ENCODE data around the gene ALCAM. TPM values are rescaled to one million over a fixed set of nuclear protein-coding genes. Genes with fewer than 3 reads are reported as not detected.

ALCAM gene
- total RNA-seq, 4 donors from 2014 or later, result 16.8 to 62.0 (median 27.5) TPM

DNA sequence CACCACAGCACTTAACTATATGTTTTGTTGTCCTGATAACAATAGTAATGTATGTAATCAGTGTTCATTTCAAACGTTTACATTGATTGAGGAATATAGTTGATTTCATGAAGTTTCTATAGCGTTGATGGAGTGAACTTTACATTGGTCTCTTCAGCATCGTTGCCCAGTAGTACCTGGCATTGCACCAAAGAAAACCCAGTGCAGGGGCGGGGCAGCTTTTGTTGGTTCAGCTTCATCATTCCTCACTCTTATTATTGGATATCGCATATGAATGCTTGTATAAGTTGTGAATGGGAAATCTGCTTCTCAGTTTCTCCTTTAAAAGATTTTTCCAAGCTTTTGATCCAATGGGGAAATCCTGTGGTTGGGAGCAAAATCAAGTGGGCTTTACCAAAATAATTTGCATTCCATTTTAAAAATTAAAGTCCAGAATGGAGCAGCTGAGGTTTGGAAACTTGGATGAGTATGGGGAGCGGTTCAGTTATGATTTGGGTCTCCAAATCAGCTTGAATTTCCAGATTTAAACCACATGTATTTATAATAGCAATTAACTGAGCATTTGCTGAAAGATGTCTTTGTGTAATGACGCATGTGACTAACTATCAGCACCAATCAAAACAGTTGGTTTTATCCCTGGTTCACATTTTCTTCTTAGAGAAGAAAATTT is 213.7 kb downstream of the ALCAM start:
- Histone ChIP-seq H3K36me3 (no peaks in the 10 kb centered on the region), H3K4me3 (no peak overlapping the region), H3K4me1 (no peaks in the 10 kb centered on the region), H3K9me3 (no peaks in the 10 kb centered on the region), H3K27ac (no peak overlapping the region), H3K27me3 (no peaks in the 10 kb centered on the region)
- no peak for ATAC-seq
- whole genome bisulfite sequencing, 2 donors (ENCODE audit: low coverage in 1 of 2), result 61 to 87% methylated on average over 6 to 7 of the region's 7 CpGs
- TF ChIP-seq, protein P1, sequence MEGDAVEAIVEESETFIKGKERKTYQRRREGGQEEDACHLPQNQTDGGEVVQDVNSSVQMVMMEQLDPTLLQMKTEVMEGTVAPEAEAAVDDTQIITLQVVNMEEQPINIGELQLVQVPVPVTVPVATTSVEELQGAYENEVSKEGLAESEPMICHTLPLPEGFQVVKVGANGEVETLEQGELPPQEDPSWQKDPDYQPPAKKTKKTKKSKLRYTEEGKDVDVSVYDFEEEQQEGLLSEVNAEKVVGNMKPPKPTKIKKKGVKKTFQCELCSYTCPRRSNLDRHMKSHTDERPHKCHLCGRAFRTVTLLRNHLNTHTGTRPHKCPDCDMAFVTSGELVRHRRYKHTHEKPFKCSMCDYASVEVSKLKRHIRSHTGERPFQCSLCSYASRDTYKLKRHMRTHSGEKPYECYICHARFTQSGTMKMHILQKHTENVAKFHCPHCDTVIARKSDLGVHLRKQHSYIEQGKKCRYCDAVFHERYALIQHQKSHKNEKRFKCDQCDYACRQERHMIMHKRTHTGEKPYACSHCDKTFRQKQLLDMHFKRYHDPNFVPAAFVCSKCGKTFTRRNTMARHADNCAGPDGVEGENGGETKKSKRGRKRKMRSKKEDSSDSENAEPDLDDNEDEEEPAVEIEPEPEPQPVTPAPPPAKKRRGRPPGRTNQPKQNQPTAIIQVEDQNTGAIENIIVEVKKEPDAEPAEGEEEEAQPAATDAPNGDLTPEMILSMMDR (IDR thresholded peaks at IDR 0.05), result no peak
- TF ChIP-seq EP300 (IDR thresholded peaks at IDR 0.05), result no peak
- no peak for TF ChIP-seq POLR2AphosphoS5 (IDR thresholded peaks at IDR 0.05)
- TF ChIP-seq POLR2A (IDR thresholded peaks at IDR 0.05), result no peak

DNA sequence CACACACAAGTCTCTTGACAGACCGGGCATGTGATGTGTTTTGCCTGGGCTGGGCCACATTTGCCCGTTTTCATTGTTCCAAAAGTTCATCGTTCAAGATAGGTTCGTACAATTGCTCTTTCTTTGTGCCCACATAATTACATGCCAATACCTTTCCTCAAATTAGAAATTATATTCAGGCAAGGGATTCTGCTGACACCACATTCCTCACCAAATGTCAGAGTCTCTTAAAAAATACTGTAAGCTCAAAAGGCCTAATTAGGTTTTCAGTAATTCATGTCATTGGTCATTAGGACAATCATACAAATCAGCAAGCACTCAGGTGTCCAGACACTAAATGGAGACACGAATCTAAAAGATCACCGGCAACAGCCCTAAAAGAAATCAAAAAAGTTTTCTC is 215.3 kb downstream of the ALCAM start:
- Histone ChIP-seq H3K4me1 (no peaks in the 10 kb centered on the region), H3K9me3 (no peaks in the 10 kb centered on the region), H3K36me3 (no peaks in the 10 kb centered on the region), H3K4me3 (no peak overlapping the region), H3K27me3 (no peaks in the 10 kb centered on the region), H3K27ac (no peak overlapping the region)
- 87 to 89% methylated on average over 4 to 6 of the region's 6 CpGs for WGBS, 2 donors (ENCODE audit: low coverage in 1 of 2)
- TF ChIP-seq, protein P1 (IDR thresholded peaks at IDR 0.05), result no peak
- TF ChIP-seq EP300 (IDR thresholded peaks at IDR 0.05) (no peak), POLR2A (IDR thresholded peaks at IDR 0.05) (no peak), POLR2AphosphoS5 (IDR thresholded peaks at IDR 0.05) (no peak)
- ATAC-seq, result no peak

DNA sequence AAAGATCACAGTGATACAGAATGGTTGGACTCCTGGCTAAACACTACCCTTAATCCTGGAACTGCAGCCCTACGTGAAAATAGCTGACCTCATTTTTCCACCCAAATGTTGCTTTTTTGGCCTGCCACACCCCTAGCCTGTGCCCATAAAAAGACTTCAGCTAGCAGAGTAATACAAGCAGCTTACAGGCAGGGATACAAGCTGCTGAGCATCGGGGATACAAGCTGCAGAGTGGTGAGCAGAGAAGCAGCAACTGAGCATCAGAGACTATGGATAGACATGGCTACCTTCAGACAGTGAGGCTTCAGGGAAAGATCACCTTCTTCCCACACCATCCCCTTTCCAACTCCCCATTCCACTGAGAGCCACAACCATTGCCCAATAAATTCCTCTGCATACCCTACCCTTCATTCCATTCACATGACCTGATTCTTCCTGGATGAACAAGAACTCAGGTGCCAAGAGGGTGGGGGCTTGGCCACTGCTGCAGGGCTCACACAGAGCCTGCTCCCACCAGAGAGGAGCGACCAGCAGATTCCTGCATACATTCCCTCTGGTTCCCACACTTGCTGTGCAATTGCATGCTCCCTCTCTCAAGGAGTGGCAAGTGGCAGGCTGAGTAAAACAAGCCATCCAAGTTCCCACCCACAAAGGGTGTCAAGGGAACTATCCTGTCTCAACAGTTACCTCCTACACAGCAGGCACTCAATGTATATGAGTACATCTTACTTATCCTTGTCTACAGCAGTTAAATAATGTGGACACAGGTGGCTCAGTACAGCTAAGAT is 217.5 kb downstream of the ALCAM start:
- WGBS, 2 donors (ENCODE audit: low coverage in 1 of 2), result 44 to 95% methylated on average over 1 to 2 of the region's 3 CpGs
- no peaks in the 10 kb centered on the region for H3K27me3 ChIP-seq
- no peak overlapping the region for H3K27ac ChIP-seq
- no peak overlapping the region for H3K4me3 ChIP-seq
- no peak for ATAC-seq
- no peaks in the 10 kb centered on the region for H3K36me3 ChIP-seq
- TF ChIP-seq POLR2AphosphoS5 (IDR thresholded peaks at IDR 0.05) (no peak), EP300 (IDR thresholded peaks at IDR 0.05) (no peak), POLR2A (IDR thresholded peaks at IDR 0.05) (no peak)
- TF ChIP-seq, protein P1 (IDR thresholded peaks at IDR 0.05), result no peak
- no peaks in the 10 kb centered on the region for H3K9me3 ChIP-seq
- H3K4me1 ChIP-seq, result no peaks in the 10 kb centered on the region

DNA sequence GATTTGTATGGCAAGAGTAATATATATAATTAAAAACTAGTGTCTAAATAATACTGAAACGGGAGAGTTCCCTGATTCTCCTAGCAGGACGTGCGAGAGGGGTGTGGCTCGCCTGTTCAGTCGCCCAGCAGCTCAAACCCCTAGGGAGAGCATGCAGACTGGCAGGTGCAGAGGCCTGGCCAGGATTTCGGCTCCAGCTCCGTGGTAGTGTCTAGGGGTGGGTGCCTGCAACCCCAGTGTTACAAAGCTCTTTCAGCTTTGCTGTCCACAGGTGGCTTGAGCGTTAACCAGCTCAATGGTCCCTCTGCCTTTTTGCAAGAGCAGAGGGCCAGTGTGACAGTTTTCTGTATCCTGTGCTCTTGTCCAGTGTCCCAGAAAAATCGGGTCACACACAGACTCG is 226.6 kb downstream of the ALCAM start:
- Histone ChIP-seq H3K36me3 (no peaks in the 10 kb centered on the region), H3K4me3 (no peak overlapping the region), H3K9me3 (no peaks in the 10 kb centered on the region), H3K4me1 (no peaks in the 10 kb centered on the region), H3K27ac (no peak overlapping the region), H3K27me3 (no peaks in the 10 kb centered on the region)
- 92 to 95% methylated on average over 8 of the region's 10 CpGs for WGBS, 2 donors (ENCODE audit: low coverage in 1 of 2)
- TF ChIP-seq POLR2A (IDR thresholded peaks at IDR 0.05) (no peak), POLR2AphosphoS5 (IDR thresholded peaks at IDR 0.05) (no peak), EP300 (IDR thresholded peaks at IDR 0.05) (no peak)
- TF ChIP-seq, protein P1 (IDR thresholded peaks at IDR 0.05), result no peak
- no peak for ATAC-seq

DNA sequence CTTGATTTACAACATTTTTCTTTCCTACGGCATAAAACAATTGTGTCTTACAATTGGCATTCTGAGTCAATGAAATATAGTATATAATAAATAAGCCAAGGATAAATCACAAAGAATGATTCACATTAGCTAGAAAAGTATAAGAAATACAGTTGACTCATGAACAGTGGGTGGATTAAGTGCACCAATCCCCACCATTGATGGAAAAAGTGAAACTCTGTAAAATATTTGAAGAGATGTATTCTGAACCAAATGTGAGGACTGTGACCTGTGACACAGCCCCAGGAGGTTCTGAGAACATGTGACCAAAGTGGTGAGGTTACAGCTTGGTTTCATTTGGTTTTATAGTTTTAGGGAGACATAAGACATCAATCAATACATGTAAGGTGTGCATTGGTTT is 227.5 kb downstream of the ALCAM start:
- no peak for TF ChIP-seq POLR2A (IDR thresholded peaks at IDR 0.05)
- Histone ChIP-seq H3K27ac (no peak overlapping the region), H3K36me3 (no peaks in the 10 kb centered on the region), H3K4me3 (no peak overlapping the region), H3K9me3 (no peaks in the 10 kb centered on the region), H3K4me1 (no peaks in the 10 kb centered on the region), H3K27me3 (no peaks in the 10 kb centered on the region)
- ATAC-seq, result no peak
- WGBS, 2 donors (ENCODE audit: low coverage in 1 of 2), result 86 to 92% methylated on average over 1 of the region's 1 CpG
